K562 (cell line): ENCODE measurements around the gene COG4. TPM values are rescaled to one million over a fixed set of nuclear protein-coding genes. Genes with fewer than 3 reads are reported as not detected.
A peak's percentile ranks its signal among the peaks of the same experiment; 100 is the strongest.

ENCODE experiments used
- CBFA2T3 ChIP-seq: fragments of 450-650 bp; IDR thresholded peaks from 2 replicates; pipeline ENCODE4 v1.6.1; 2017
- CLOCK ChIP-seq: fragments of 250-450 bp; sonication (Bioruptor Pico); IDR thresholded peaks from 2 replicates; pipeline ENCODE4 v1.4.0; 2020; ENCODE audit warnings: mild to moderate bottlenecking, moderate library complexity, borderline replicate concordance
- EHMT2 ChIP-seq: fragments of 450-650 bp; IDR thresholded peaks from 2 replicates; pipeline ENCODE4 v1.6.1; 2018; ENCODE audit warnings: antibody characterized with exemption
- ELK1 ChIP-seq: sonication (generic); formaldehyde crosslinking; IDR thresholded peaks from 2 replicates; pipeline ENCODE4 v1.8.1; 2022; ENCODE audit warnings: missing genetic modification reagents
- GTF2E2 ChIP-seq: fragments of 200-800 bp; sonication (Bioruptor generic); IDR thresholded peaks from 2 replicates; pipeline ENCODE4 v1.6.1; 2016; ENCODE audit warnings: missing genetic modification characterization, missing compliant biosample characterization
- HNRNPK ChIP-seq: fragments of 200-400 bp; formaldehyde crosslinking; IDR thresholded peaks from one replicate; pipeline ENCODE4 v1.6.1; 2018; ENCODE audit warnings: mild to moderate bottlenecking, low read depth, low read length; ENCODE audit not compliant: poor library complexity, severe bottlenecking
- REST ChIP-seq, 2 experiments: fragments of 450-650 bp; formaldehyde crosslinking in 1 of 2; IDR thresholded peaks; 2 replicates each; pipeline versions ENCODE4 v1.4.0 to v1.6.1; 2014 to 2020; ENCODE audit warnings: mild to moderate bottlenecking in 2 of 2, borderline replicate concordance in 1 of 2, low read depth in 1 of 2
- TEAD1 ChIP-seq, 2 experiments: fragments of 450-650 bp in 1 of 2; sonication (generic) in 1 of 2; formaldehyde crosslinking; IDR thresholded peaks; 2 replicates each; pipeline versions ENCODE4 v1.4.0 to v1.8.0; 2020 to 2022; ENCODE audit warnings: mild to moderate bottlenecking in 2 of 2, missing genetic modification reagents in 1 of 2
- ZC3H11A ChIP-seq: IDR thresholded peaks from 2 replicates; pipeline ENCODE4 v1.6.1; 2012; ENCODE audit warnings: low read depth, low read length, improper control_type of control experiment
- ZFX ChIP-seq: sonication (generic); formaldehyde crosslinking; IDR thresholded peaks from 2 replicates; pipeline ENCODE4 v1.8.0; 2022; ENCODE audit warnings: mild to moderate bottlenecking, missing genetic modification reagents, moderate library complexity
- ZNF174 ChIP-seq: fragments of 250-450 bp; sonication (Bioruptor Pico); IDR thresholded peaks from 2 replicates; pipeline ENCODE4 v1.4.0; 2020; ENCODE audit warnings: mild to moderate bottlenecking
- polyA plus RNA-seq, 8 experiments: library from polyadenylated mRNA; depleted of rRNA in 4 of 8; stranded (reverse) in 5 of 8; unstranded in 3 of 8; fragments of >200 nt; fragmentation: Nextera tagmentation in 2 of 8; fragmentation: Illumina TruSeq in 1 of 8; extraction: Ambion mirVana in 2 of 8; extraction: Trizol in 1 of 8; gene quantifications; 2 replicates each; pipeline versions ENCODE4 v1.2.1 to v1.2.3, GENCODE V29; 2011 to 2014; ENCODE audit warnings: inconsistent platforms in 1 of 8, missing spikeins in 1 of 8
- total RNA-seq, 7 experiments: library from RNA; depleted of rRNA in 6 of 7; stranded (reverse); fragments of >200 nt in 6 of 7; fragmentation: Illumina TruSeq in 2 of 7; extraction: Trizol in 2 of 7; gene quantifications; 2 replicates each; pipeline versions ENCODE4 v1.2.1 to v1.2.3, GENCODE V29; 2011 to 2021; ENCODE audit warnings: low replicate concordance in 1 of 7

Gene COG4
- total and polyA plus RNA-seq, 9 of the 15 experiments (the other 6 are each of a cell fraction or from before 2014, with no cell fraction given) = 13.7 to 73.9 (median 44.2) TPM

GRCh38 chr16:70523743-70524398, 517 bp upstream of the COG4 start, which contains the start of gene SF3B3 (continued):
- no peak for TF ChIP-seq CLOCK (CRISPR knock-in tag)
- TF ChIP-seq CBFA2T3 = peak; percentile 25; the same call in 1 of the 2 replicates
- peak in 1 of 2 experiments; percentile 85; a peak in 2 of 4 replicates for TF ChIP-seq TEAD1 (CRISPR knock-in tag; IDR thresholded peaks at IDR 0.05)
- TF ChIP-seq REST (IDR thresholded peaks at IDR 0.05; ENCODE audit: borderline replicate concordance) = no peak
- no peak for TF ChIP-seq REST (CRISPR knock-in tag; IDR thresholded peaks at IDR 0.05; ENCODE audit: low read depth)
- TF ChIP-seq GTF2E2 (tag) = peak; percentile 98
- TF ChIP-seq ZC3H11A = no peak
- TF ChIP-seq ELK1 (CRISPR knock-in tag) = no peak
- TF ChIP-seq EHMT2 = no peak
- no peak for TF ChIP-seq HNRNPK
- no peak for TF ChIP-seq ZNF174 (CRISPR knock-in tag)
- TF ChIP-seq ZFX (CRISPR knock-in tag) = peak; percentile 99
